Esophagus squamous epithelium (tissue), 5 donors: ENCODE data around the gene F2RL3. TPM values are rescaled to one million over a fixed set of nuclear protein-coding genes. Genes with fewer than 3 reads are reported as not detected.

Experiments used
- DNase-seq: peaks from one replicate; lab custom pipeline; 2025; lab: John Stamatoyannopoulos, UW
- H3K27ac ChIP-seq, 4 donors: fragments of 200-600 bp; sonication (generic); one replicate each; pipeline ENCODE4 v1.5.1; 2016 to 2019; ENCODE audit warnings: mild to moderate bottlenecking in 1 of 4
- H3K27me3 ChIP-seq, 4 donors: fragments of 200-600 bp; sonication (generic); 1 replicate in 3 of 4; 2 replicates in 1 of 4; pipeline versions ENCODE4 v1.5.1 to v1.6.0; 2017 to 2021; ENCODE audit warnings: antibody characterized with exemption in 1 of 4
- H3K36me3 ChIP-seq, 3 donors: fragments of 200-600 bp; sonication (generic); one replicate each; pipeline ENCODE4 v1.5.1; 2016 to 2019
- H3K4me1 ChIP-seq, 3 donors: fragments of 200-600 bp; sonication (generic); one replicate each; pipeline ENCODE4 v1.5.1; 2017 to 2019
- H3K4me3 ChIP-seq, 4 donors: fragments of 200-600 bp; sonication (generic); 1 replicate in 3 of 4; 2 replicates in 1 of 4; pipeline ENCODE4 v1.5.1; 2016 to 2019; ENCODE audit warnings: mild to moderate bottlenecking in 2 of 4, moderate library complexity in 1 of 4
- H3K9me3 ChIP-seq, 3 donors: fragments of 200-600 bp; sonication (generic); one replicate each; pipeline ENCODE4 v1.5.1; 2016 to 2019
- POLR2A ChIP-seq, 4 donors: fragments of 450-650 bp; IDR thresholded peaks; one replicate each; pipeline ENCODE4 v1.6.1; 2017; ENCODE audit warnings: antibody characterized with exemption in 4 of 4, mild to moderate bottlenecking in 4 of 4, moderate library complexity in 3 of 4
- WGBS, 2 donors: methylation state at CpG; one replicate each; pipeline ENCODE4 v1.1.5; 2018; 5-methylcytosine and 5-hydroxymethylcytosine counted together
- intact Hi-C: fragments of 100-400 bp; cut with DNase I; formaldehyde crosslinking; loops from one replicate; pipeline ENCODE4 v1.15.0; 2022
- total RNA-seq, 4 donors: library from RNA; depleted of rRNA; stranded (reverse); fragments of >200 nt; gene quantifications; one replicate each; pipeline ENCODE4 v1.1.0, GENCODE V29; 2016
- TF ChIP-seq, protein P1 (sequence below), 6 experiments: fragments of 450-650 bp in 4 of 6; fragments of 200-600 bp in 2 of 6; sonication (generic) in 2 of 6; IDR thresholded peaks; one replicate each; pipeline ENCODE4 v1.5.1; 2016 to 2019; ENCODE audit warnings: antibody characterized with exemption in 6 of 6, mild to moderate bottlenecking in 4 of 6, moderate library complexity in 4 of 6
- donor health status: DM: yes; HTN: yes; CAD: no.

The F2RL3 gene
- total RNA-seq, 4 donors from 2014 or later, result 0.27 to 1.1 (median 0.81) TPM

DNA sequence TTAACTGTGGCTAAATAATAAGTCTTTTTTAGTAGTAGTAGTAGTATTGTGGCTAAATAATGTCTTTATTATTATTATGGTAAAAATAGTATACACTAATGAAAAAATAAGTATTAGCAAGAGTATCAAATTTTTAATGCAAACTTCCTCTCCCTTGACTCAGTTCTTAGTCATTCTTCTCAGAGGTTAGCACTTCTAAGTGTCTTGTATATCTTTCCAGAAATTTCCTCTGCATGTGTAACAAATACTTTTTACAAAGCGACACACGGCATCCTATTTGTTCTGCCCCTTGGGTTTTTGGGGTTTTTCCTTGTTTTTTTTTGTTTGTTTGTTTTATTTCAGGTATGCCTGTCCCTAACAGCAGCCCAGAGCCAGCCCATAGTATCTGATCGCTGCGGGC lies 38.7 kb upstream of the F2RL3 start:
- Histone ChIP-seq H3K4me3 (no peak overlapping the region), H3K9me3 (no peaks in the 10 kb centered on the region), H3K4me1 (no peaks in the 10 kb centered on the region), H3K27me3 (no peaks in the 10 kb centered on the region), H3K27ac (no peak overlapping the region), H3K36me3 (peaks cover 33 to 100% (median 45%) of the 10 kb centered on the region in 3 donors)
- DNase-seq, result no peak
- WGBS, 2 donors, result 93 to 96% methylated on average over 3 to 4 of the region's 4 CpGs
- intact Hi-C loops, result no loop called here
- no peak for TF ChIP-seq POLR2A (IDR thresholded peaks at IDR 0.05)
- TF ChIP-seq, protein P1, sequence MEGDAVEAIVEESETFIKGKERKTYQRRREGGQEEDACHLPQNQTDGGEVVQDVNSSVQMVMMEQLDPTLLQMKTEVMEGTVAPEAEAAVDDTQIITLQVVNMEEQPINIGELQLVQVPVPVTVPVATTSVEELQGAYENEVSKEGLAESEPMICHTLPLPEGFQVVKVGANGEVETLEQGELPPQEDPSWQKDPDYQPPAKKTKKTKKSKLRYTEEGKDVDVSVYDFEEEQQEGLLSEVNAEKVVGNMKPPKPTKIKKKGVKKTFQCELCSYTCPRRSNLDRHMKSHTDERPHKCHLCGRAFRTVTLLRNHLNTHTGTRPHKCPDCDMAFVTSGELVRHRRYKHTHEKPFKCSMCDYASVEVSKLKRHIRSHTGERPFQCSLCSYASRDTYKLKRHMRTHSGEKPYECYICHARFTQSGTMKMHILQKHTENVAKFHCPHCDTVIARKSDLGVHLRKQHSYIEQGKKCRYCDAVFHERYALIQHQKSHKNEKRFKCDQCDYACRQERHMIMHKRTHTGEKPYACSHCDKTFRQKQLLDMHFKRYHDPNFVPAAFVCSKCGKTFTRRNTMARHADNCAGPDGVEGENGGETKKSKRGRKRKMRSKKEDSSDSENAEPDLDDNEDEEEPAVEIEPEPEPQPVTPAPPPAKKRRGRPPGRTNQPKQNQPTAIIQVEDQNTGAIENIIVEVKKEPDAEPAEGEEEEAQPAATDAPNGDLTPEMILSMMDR (IDR thresholded peaks at IDR 0.05), result no peak

DNA sequence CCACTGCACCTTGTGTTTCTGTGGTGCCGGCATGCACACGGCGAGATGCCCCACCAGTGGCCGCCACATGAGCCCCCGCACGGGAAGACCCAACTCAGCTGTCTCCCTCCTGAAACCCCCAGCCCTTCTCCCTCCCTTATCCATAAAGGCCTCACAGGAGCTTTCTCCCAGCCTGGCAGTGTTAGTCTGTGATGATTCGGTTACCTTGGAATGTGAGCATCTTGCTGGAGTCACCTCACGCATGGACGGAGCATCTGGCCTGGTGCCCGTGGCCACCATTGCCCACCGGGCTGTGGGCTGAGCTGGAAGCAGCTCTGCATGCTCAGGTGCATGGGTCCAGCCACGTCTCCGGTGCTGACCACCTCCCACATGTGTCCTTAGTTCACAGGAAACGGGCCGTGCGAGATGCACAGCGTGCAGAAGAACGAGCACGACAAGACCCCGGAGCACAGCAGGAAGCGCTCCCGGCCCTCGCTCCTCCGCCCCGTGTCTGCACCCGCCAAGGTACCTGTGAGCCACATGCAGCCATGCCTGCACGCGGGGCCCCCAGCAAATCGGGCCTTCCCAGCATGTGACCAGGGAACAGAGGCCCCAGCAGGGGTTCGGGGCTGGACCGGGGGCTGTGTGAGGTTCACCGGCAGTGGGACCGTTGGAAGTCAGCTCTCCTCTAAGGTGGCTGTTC lies 37.6 kb upstream of the F2RL3 start:
- no peak for DNase-seq
- no peaks in the 10 kb centered on the region for H3K4me1 ChIP-seq
- intact Hi-C loops, result no loop called here
- H3K27ac ChIP-seq, result no peak overlapping the region
- 100% methylated on average over 6 of the region's 33 CpGs; no CpG with 5 or more reads in 1 of the 2 donors for WGBS, 2 donors
- H3K4me3 ChIP-seq, result no peak overlapping the region
- H3K9me3 ChIP-seq, result no peaks in the 10 kb centered on the region
- no peak for TF ChIP-seq POLR2A (IDR thresholded peaks at IDR 0.05)
- TF ChIP-seq, protein P1 (IDR thresholded peaks at IDR 0.05), result no peak
- no peaks in the 10 kb centered on the region for H3K27me3 ChIP-seq
- peaks cover 33 to 100% (median 45%) of the 10 kb centered on the region in 3 donors for H3K36me3 ChIP-seq

DNA sequence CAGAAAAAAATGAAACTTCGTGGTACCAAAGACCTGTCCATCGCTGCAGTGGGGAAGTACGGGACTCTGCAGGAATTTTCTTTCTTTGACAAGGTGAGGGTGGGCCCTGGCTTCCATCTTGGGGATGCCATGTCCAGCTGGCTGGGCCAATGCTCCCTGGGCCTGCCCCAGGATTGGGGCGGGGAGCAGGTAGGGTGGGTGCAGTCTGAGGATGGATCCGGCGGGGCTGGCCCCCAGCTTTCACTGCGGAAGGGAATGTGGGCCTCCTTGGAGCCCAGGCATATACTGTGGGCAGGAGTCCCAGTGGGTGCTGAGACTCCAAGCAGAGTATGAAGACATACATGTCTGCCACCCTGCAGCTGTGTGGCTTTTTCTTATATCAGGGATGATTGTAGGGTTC lies 35.7 kb upstream of the F2RL3 start:
- Histone ChIP-seq H3K36me3 (peaks cover 24 to 99% (median 31%) of the 10 kb centered on the region in 3 donors), H3K4me3 (no peak overlapping the region), H3K9me3 (no peaks in the 10 kb centered on the region), H3K27me3 (no peaks in the 10 kb centered on the region), H3K4me1 (no peaks in the 10 kb centered on the region), H3K27ac (no peak overlapping the region)
- no peak for DNase-seq
- TF ChIP-seq, protein P1 (IDR thresholded peaks at IDR 0.05), result no peak
- no peak for TF ChIP-seq POLR2A (IDR thresholded peaks at IDR 0.05)
- 91% methylated on average over 4 of the region's 7 CpGs; no CpG with 5 or more reads in 1 of the 2 donors for WGBS, 2 donors
- intact Hi-C loops, result no loop called here

DNA sequence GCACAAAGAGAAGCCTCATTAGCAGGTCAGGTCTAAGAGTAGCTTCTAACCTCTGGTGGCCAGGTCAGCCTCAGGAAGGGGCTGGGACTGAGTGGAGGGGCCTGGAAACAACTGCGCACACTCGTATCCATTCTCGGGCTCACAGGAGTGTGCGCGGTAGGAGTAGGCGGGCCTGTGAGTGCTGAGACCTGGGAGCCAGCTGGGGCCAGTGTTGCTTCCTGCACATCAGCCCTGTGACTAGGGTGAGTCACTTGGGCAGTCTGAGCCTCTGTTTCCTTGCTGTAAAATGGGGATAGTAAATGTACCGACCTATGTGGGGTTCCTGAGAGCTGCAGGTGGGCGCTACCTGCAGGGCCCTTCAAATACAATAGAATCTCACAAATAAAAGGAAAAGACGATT lies 32.7 kb upstream of the F2RL3 start:
- Histone ChIP-seq H3K4me3 (no peak overlapping the region), H3K27me3 (no peaks in the 10 kb centered on the region), H3K27ac (no peak overlapping the region), H3K9me3 (no peaks in the 10 kb centered on the region), H3K4me1 (no peaks in the 10 kb centered on the region), H3K36me3 (peaks cover 15 to 85% (median 24%) of the 10 kb centered on the region in 3 donors)
- WGBS, 2 donors, result 90 to 95% methylated on average over 9 of the region's 9 CpGs
- TF ChIP-seq POLR2A (IDR thresholded peaks at IDR 0.05), result no peak
- intact Hi-C loops, result no loop called here
- DNase-seq, result no peak

DNA sequence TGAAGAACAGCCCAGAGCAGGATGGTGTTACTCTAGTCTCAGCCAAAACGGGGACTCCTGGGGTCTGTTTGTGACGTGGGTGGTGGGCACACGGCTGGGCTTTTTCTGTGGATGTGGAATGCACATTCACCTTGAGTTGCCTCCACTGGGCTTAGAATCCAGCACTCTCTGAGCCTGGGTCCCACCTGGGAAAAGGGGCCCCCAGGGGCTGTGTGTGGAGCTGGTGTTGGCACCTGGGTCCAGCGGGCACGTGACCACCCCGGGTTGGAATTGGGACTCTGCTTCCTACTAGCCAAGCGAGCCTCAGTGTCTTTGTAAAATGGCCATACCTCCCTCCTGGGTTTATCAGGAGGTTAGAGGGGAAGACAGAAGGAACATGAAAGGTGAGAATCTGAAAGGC lies 29.2 kb upstream of the F2RL3 start:
- Histone ChIP-seq H3K36me3 (peaks cover 6 to 85% (median 10%) of the 10 kb centered on the region in 3 donors), H3K9me3 (no peaks in the 10 kb centered on the region), H3K4me3 (no peak overlapping the region), H3K27me3 (no peaks in the 10 kb centered on the region), H3K27ac (no peak overlapping the region), H3K4me1 (no peaks in the 10 kb centered on the region)
- WGBS, 2 donors, result 98% methylated on average over 4 of the region's 7 CpGs; no CpG with 5 or more reads in 1 of the 2 donors
- DNase-seq, result no peak
- intact Hi-C loops, result no loop called here
- TF ChIP-seq POLR2A (IDR thresholded peaks at IDR 0.05), result no peak
- TF ChIP-seq, protein P1 (IDR thresholded peaks at IDR 0.05), result no peak
